Astrocyte (in vitro differentiated cells and primary cell): ENCODE results near the gene AFF4. TPM values are rescaled to one million over a fixed set of nuclear protein-coding genes. Genes with fewer than 3 reads are reported as not detected.

Experiments
- DNase-seq: peaks from one replicate; pipeline ENCODE4 v3.0.0-alpha.2; 2010; ENCODE audit warnings: low read depth
- FAIRE-seq: peaks from 2 replicates; lab custom pipeline; 2011; peaks lifted over from hg19 to GRCh38; lab: Jason Lieb, UNC
- H2AFZ ChIP-seq: 2 replicates; pipeline ENCODE4 v1.6.0; 2012; ENCODE audit warnings: low read depth, low read length, inconsistent platforms
- H3K27ac ChIP-seq: 2 replicates; pipeline ENCODE4 v1.5.1; 2011; ENCODE audit warnings: low read depth, low read length, inconsistent platforms
- H3K27me3 ChIP-seq: 2 replicates; pipeline ENCODE4 v1.6.0; 2011; ENCODE audit warnings: low read length, inconsistent platforms; ENCODE audit not compliant: insufficient read depth
- H3K36me3 ChIP-seq: 2 replicates; pipeline ENCODE4 v1.5.1; 2011; ENCODE audit warnings: low read length, inconsistent platforms; ENCODE audit not compliant: insufficient read depth
- H3K4me1 ChIP-seq: 2 replicates; pipeline ENCODE4 v1.5.1; 2011; ENCODE audit warnings: low read length, inconsistent platforms; ENCODE audit not compliant: insufficient read depth
- H3K4me2 ChIP-seq: 2 replicates; pipeline ENCODE4 v1.6.0; 2012; ENCODE audit warnings: low read length, inconsistent platforms
- H3K4me3 ChIP-seq: 2 replicates; pipeline ENCODE4 v1.5.1; 2011; ENCODE audit warnings: low read depth, mild to moderate bottlenecking, low read length, inconsistent platforms; ENCODE audit not compliant: insufficient read depth
- H3K79me2 ChIP-seq: 2 replicates; pipeline ENCODE4 v1.6.0; 2012; ENCODE audit warnings: mild to moderate bottlenecking, low read length, inconsistent platforms; ENCODE audit not compliant: insufficient read depth
- H3K9ac ChIP-seq: 2 replicates; pipeline ENCODE4 v1.6.0; 2012; ENCODE audit warnings: mild to moderate bottlenecking, low read length, inconsistent platforms
- H3K9me3 ChIP-seq: 2 replicates; pipeline ENCODE4 v1.5.1; 2012; ENCODE audit warnings: low read depth, mild to moderate bottlenecking, low read length, inconsistent platforms; ENCODE audit not compliant: insufficient read depth
- H4K20me1 ChIP-seq: 2 replicates; pipeline ENCODE4 v1.6.0; 2012; ENCODE audit warnings: low read length, inconsistent platforms; ENCODE audit not compliant: insufficient read depth
- H3K27ac Mint-ChIP-seq: one replicate; pipeline ENCODE4 v1.8.0; 2021; ENCODE audit warnings: mild to moderate bottlenecking, mixed read lengths; ENCODE audit not compliant: unreplicated experiment
- H3K27me3 Mint-ChIP-seq: one replicate; pipeline ENCODE4 v1.8.0; 2021; ENCODE audit warnings: low read depth, mixed read lengths; ENCODE audit not compliant: unreplicated experiment
- H3K36me3 Mint-ChIP-seq: one replicate; pipeline ENCODE4 v1.8.0; 2021; ENCODE audit warnings: low read depth, mixed read lengths; ENCODE audit not compliant: unreplicated experiment
- H3K4me1 Mint-ChIP-seq: one replicate; pipeline ENCODE4 v1.8.0; 2021; ENCODE audit warnings: low read depth, mixed read lengths; ENCODE audit not compliant: unreplicated experiment
- H3K4me3 Mint-ChIP-seq: one replicate; pipeline ENCODE4 v1.8.0; 2021; ENCODE audit warnings: mild to moderate bottlenecking, moderate library complexity, mixed read lengths; ENCODE audit not compliant: unreplicated experiment
- H3K9me3 Mint-ChIP-seq: one replicate; pipeline ENCODE4 v1.8.0; 2021; ENCODE audit warnings: mild to moderate bottlenecking, mixed read lengths; ENCODE audit not compliant: unreplicated experiment
- EZH2 ChIP-seq: IDR thresholded peaks from 2 replicates; pipeline ENCODE4 v1.6.1; 2012; ENCODE audit warnings: mild to moderate bottlenecking, low read length, inconsistent platforms; ENCODE audit not compliant: insufficient read depth
- total RNA-seq: library from RNA; stranded (reverse); gene quantifications from 2 replicates; pipeline ENCODE4 v1.2.1, GENCODE V29; 2021
- TF ChIP-seq, protein P1 (sequence below): IDR thresholded peaks from 2 replicates; pipeline ENCODE4 v1.5.1; 2011; ENCODE audit warnings: low read depth, mild to moderate bottlenecking, inconsistent platforms, low read length, moderate library complexity; ENCODE audit not compliant: insufficient read depth

Gene AFF4
- total RNA-seq, 1 donor from 2014 or later: 163 TPM

GRCh38 chr5:132877466-132877865 is 86.0 kb downstream of the AFF4 start:
- H3K79me2 ChIP-seq: peaks cover 11% of the 10 kb centered on the region

GRCh38 chr5:132876020-132876759 is 87.2 kb downstream of the AFF4 start:
- Histone ChIP-seq H2AFZ (no peak overlapping the region), H4K20me1 (peaks cover 33% of the 10 kb centered on the region), H3K79me2 (peaks cover 8% of the 10 kb centered on the region), H3K4me2 (peak overlapping the region; percentile 26), H3K27ac (peak overlapping the region; percentile 5), H3K9ac (no peak overlapping the region), H3K36me3 (peaks cover 43% of the 10 kb centered on the region), H3K27me3 (no peaks in the 10 kb centered on the region), H3K4me3 (no peak overlapping the region), H3K9me3 (no peaks in the 10 kb centered on the region), H3K4me1 (peaks cover 11% of the 10 kb centered on the region)
- Mint-ChIP-seq H3K4me1 (peaks cover 34% of the 10 kb centered on the region), H3K4me3 (no peak overlapping the region), H3K27ac (no peak overlapping the region), H3K9me3 (no peaks in the 10 kb centered on the region), H3K36me3 (peaks cover 30% of the 10 kb centered on the region), H3K27me3 (no peaks in the 10 kb centered on the region)
- no peak for TF ChIP-seq EZH2
- TF ChIP-seq, protein P1, sequence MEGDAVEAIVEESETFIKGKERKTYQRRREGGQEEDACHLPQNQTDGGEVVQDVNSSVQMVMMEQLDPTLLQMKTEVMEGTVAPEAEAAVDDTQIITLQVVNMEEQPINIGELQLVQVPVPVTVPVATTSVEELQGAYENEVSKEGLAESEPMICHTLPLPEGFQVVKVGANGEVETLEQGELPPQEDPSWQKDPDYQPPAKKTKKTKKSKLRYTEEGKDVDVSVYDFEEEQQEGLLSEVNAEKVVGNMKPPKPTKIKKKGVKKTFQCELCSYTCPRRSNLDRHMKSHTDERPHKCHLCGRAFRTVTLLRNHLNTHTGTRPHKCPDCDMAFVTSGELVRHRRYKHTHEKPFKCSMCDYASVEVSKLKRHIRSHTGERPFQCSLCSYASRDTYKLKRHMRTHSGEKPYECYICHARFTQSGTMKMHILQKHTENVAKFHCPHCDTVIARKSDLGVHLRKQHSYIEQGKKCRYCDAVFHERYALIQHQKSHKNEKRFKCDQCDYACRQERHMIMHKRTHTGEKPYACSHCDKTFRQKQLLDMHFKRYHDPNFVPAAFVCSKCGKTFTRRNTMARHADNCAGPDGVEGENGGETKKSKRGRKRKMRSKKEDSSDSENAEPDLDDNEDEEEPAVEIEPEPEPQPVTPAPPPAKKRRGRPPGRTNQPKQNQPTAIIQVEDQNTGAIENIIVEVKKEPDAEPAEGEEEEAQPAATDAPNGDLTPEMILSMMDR: no peak
- peak; percentile 53 for DNase-seq
- FAIRE-seq: peak; percentile 5

More at GRCh38 chr5:132877466-132877865, 86.0 kb downstream of the AFF4 start:
- no peak for FAIRE-seq
- Histone ChIP-seq H3K36me3 (peaks cover 54% of the 10 kb centered on the region), H2AFZ (no peak overlapping the region), H4K20me1 (peaks cover 33% of the 10 kb centered on the region), H3K4me1 (peaks cover 11% of the 10 kb centered on the region), H3K27ac (no peak overlapping the region), H3K27me3 (no peaks in the 10 kb centered on the region), H3K4me3 (no peak overlapping the region), H3K4me2 (no peak overlapping the region), H3K9ac (no peak overlapping the region), H3K9me3 (no peaks in the 10 kb centered on the region)
- no peak for TF ChIP-seq EZH2
- TF ChIP-seq, protein P1: no peak
- DNase-seq: no peak
- Mint-ChIP-seq H3K36me3 (peaks cover 27% of the 10 kb centered on the region), H3K9me3 (no peaks in the 10 kb centered on the region), H3K27me3 (no peaks in the 10 kb centered on the region), H3K4me1 (peaks cover 30% of the 10 kb centered on the region), H3K27ac (peak overlapping the region; percentile 66), H3K4me3 (no peak overlapping the region)

DNA sequence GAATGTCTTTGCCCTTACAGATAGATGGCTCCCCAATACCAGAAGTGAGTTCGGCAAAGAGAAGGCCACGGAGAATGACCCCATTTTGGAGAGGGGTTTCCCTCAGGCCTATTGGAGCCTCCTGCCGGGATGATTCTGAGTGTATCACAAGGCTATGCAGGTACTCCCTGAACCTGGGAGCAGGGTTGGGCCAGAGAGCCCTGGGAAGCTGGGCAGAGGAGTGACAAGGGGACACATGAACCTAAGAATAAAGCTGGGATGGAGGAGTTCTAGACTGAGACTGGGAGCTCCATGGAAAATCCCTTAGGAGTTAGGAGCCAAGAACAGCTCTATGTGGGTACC is 89.5 kb downstream of the AFF4 start:
- Histone ChIP-seq H3K27me3 (no peaks in the 10 kb centered on the region), H4K20me1 (peaks cover 22% of the 10 kb centered on the region), H3K27ac (no peak overlapping the region), H3K4me3 (no peak overlapping the region), H3K79me2 (peaks cover 4% of the 10 kb centered on the region), H3K9ac (no peak overlapping the region), H3K36me3 (peaks cover 21% of the 10 kb centered on the region), H3K4me2 (no peak overlapping the region), H3K4me1 (peaks cover 11% of the 10 kb centered on the region), H2AFZ (no peak overlapping the region), H3K9me3 (no peaks in the 10 kb centered on the region)
- no peaks in the 10 kb centered on the region for H3K9me3 Mint-ChIP-seq
- peaks cover 34% of the 10 kb centered on the region for H3K4me1 Mint-ChIP-seq
- no peaks in the 10 kb centered on the region for H3K27me3 Mint-ChIP-seq
- FAIRE-seq: no peak
- H3K4me3 Mint-ChIP-seq: no peak overlapping the region
- H3K27ac Mint-ChIP-seq: no peak overlapping the region
- no peak for DNase-seq
- TF ChIP-seq EZH2: no peak
- TF ChIP-seq, protein P1: no peak
- H3K36me3 Mint-ChIP-seq: peaks cover 34% of the 10 kb centered on the region
